Measurements from ENCODE around the gene CLBA1.
A peak's percentile ranks its signal among the peaks of the same experiment; 100 is the strongest.

- TF ChIP-seq CTCF (conservative IDR thresholded peaks at IDR 0.05): no peak
- TF ChIP-seq ZFX (IDR thresholded peaks at IDR 0.05): peak; percentile 59; the same call in 1 of the 2 replicates
Observed at GRCh38 chr14:104985675-104986486, at the start of gene CLBA1.

Data from C4-2B (cell line).